Mucosa of descending colon (tissue), 3 donors: ENCODE data around the gene CCDC78. TPM values are rescaled to one million over a fixed set of nuclear protein-coding genes. Genes with fewer than 3 reads are reported as not detected.

ENCODE experiments used
- ATAC-seq: fragments of 200-7000 bp; cut with Tn5 transposase; one replicate; pipeline ENCODE4 v1.9.1; 2020; ENCODE audit warnings: mild to moderate bottlenecking, moderate library complexity
- DNase-seq, 3 donors: peaks; one replicate each; pipeline ENCODE4 v3.0.0-alpha.2; 2020
- H3K36me3 ChIP-seq: fragments of 200-600 bp; one replicate; pipeline ENCODE4 v1.8.0; 2021; ENCODE audit warnings: low read depth, mild to moderate bottlenecking
- H3K4me1 ChIP-seq: fragments of 200-600 bp; one replicate; pipeline ENCODE4 v1.8.0; 2021; ENCODE audit warnings: low read depth, mild to moderate bottlenecking
- H3K4me3 ChIP-seq: fragments of 200-600 bp; one replicate; pipeline ENCODE4 v1.8.0; 2021; ENCODE audit warnings: mild to moderate bottlenecking
- H3K9me3 ChIP-seq: fragments of 200-600 bp; one replicate; pipeline ENCODE4 v1.8.0; 2021; ENCODE audit warnings: mild to moderate bottlenecking
- intact Hi-C, 2 donors: fragments of 100-400 bp; cut with DNase I in 1 of 2; cut with micrococcal nuclease in 1 of 2; formaldehyde crosslinking; loops; one replicate each; pipeline versions ENCODE4 v1.11.0 to v1.11.1; 2022; cut with DNase I, micrococcal nuclease
- total RNA-seq, 3 donors: library from RNA; stranded (reverse); fragmentation: NEBNext Ultra II Directional in 2 of 3; extraction: Animal tissue kit (Norgen Biotek cat#: 25700) in 2 of 3; gene quantifications; one replicate each; pipeline versions ENCODE4 v1.2.1 to v1.2.4, GENCODE V29; 2021 to 2023
- TF ChIP-seq, protein P1 (sequence below): fragments of 200-600 bp; IDR thresholded peaks from one replicate; pipeline ENCODE4 v1.8.0; 2022; ENCODE audit warnings: antibody characterized with exemption, mild to moderate bottlenecking
- donor health status: DM: no; HTN: no; CAD: no; lungs with moderate emphysema.
- donor health status: DM: no; HTN: no; CAD: no.
- donor health status: DM: no; HTN: yes; CAD: no.

CCDC78 gene
- total RNA-seq, 3 donors from 2014 or later: 0.47 to 0.96 (median 0.80) TPM

GRCh38 chr16:769934-770333 lies 43.7 kb upstream of the CCDC78 start:
- Histone ChIP-seq H3K4me1 (no peaks in the 10 kb centered on the region), H3K4me3 (no peak overlapping the region), H3K36me3 (no peaks in the 10 kb centered on the region), H3K9me3 (no peaks in the 10 kb centered on the region)
- TF ChIP-seq, protein P1, sequence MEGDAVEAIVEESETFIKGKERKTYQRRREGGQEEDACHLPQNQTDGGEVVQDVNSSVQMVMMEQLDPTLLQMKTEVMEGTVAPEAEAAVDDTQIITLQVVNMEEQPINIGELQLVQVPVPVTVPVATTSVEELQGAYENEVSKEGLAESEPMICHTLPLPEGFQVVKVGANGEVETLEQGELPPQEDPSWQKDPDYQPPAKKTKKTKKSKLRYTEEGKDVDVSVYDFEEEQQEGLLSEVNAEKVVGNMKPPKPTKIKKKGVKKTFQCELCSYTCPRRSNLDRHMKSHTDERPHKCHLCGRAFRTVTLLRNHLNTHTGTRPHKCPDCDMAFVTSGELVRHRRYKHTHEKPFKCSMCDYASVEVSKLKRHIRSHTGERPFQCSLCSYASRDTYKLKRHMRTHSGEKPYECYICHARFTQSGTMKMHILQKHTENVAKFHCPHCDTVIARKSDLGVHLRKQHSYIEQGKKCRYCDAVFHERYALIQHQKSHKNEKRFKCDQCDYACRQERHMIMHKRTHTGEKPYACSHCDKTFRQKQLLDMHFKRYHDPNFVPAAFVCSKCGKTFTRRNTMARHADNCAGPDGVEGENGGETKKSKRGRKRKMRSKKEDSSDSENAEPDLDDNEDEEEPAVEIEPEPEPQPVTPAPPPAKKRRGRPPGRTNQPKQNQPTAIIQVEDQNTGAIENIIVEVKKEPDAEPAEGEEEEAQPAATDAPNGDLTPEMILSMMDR: no peak
- no peak for ATAC-seq
- no peak for DNase-seq
- intact Hi-C loops: no loop called here

GRCh38 chr16:769184-769784 lies 43.0 kb upstream of the CCDC78 start:
- Histone ChIP-seq H3K9me3 (no peaks in the 10 kb centered on the region), H3K4me3 (no peak overlapping the region), H3K36me3 (no peaks in the 10 kb centered on the region), H3K4me1 (no peaks in the 10 kb centered on the region)
- intact Hi-C loops: no loop called here
- DNase-seq (no peak), ATAC-seq (no peak)
- TF ChIP-seq, protein P1: no peak

GRCh38 chr16:768428-768827 lies 42.2 kb upstream of the CCDC78 start:
- no peaks in the 10 kb centered on the region for H3K4me1 ChIP-seq
- TF ChIP-seq, protein P1: no peak
- no peaks in the 10 kb centered on the region for H3K9me3 ChIP-seq
- intact Hi-C loops: no loop called here
- no peak overlapping the region for H3K4me3 ChIP-seq
- ATAC-seq (no peak), DNase-seq (no peak)
- no peaks in the 10 kb centered on the region for H3K36me3 ChIP-seq

DNA sequence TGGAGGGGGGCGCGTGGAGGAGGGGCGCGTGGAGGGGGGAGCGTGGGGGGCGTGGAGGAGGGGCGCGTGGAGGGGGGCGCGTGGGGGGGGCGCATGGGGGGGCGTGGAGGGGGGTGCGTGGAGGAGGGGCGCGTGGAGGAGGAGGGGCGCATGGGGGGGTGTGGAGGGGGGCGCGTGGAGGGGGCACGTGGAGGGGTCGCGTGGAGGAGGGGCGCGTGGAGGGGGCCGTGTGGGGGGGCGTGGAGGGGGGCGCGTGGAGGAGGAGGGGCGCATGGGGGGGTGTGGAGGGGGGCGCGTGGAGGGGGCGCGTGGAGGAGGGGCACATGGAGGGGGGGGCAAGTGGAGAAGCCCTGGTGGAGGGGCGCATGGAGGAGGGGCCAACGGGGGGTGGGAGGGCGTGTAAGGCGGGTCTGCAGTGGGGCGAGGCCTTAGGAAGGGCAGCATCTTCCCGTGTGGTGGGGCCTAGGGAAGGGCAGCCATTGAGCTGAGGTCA lies 41.5 kb upstream of the CCDC78 start:
- H3K4me1 ChIP-seq: no peaks in the 10 kb centered on the region
- intact Hi-C loops: no loop called here
- no peak overlapping the region for H3K4me3 ChIP-seq
- H3K36me3 ChIP-seq: no peaks in the 10 kb centered on the region
- H3K9me3 ChIP-seq: no peaks in the 10 kb centered on the region
- ATAC-seq: no peak
- DNase-seq: no peak
- TF ChIP-seq, protein P1: no peak

- intact Hi-C loops: no loop called here
- Histone ChIP-seq H3K36me3 (no peaks in the 10 kb centered on the region), H3K9me3 (no peaks in the 10 kb centered on the region), H3K4me1 (no peaks in the 10 kb centered on the region), H3K4me3 (no peak overlapping the region)
- TF ChIP-seq, protein P1: no peak
- ATAC-seq (no peak), DNase-seq (no peak)
Observed at GRCh38 chr16:766820-767640, 40.8 kb upstream of the CCDC78 start.
